MCF 10A (cell line): ENCODE measurements around the gene YLPM1. TPM values are rescaled to one million over a fixed set of nuclear protein-coding genes. Genes with fewer than 3 reads are reported as not detected.

Experiments used
- BruUV-seq: library from RNA; stranded (reverse); fragments of 400-500 nt; replicated peaks from 2 replicates; lab custom pipeline; 2021; lab: Mats Ljungman, UMichigan
- CTCF ChIA-PET: fragments of 300-600 bp; sonication (Branson Sonifier 250); formaldehyde crosslinking; extraction: SDS; loops from one replicate; lab custom pipeline; 2021; ENCODE audit warnings: antibody characterized with exemption, inconsistent platforms; lab: Yijun Ruan, JAX
- POLR2A ChIA-PET: fragments of 300-600, 350-650 bp; sonication (Branson Sonifier 250); formaldehyde crosslinking; extraction: SDS; loops from one replicate; lab custom pipeline; 2020; ENCODE audit warnings: antibody characterized with exemption, inconsistent platforms; lab: Yijun Ruan, JAX
- DNase-seq: peaks from one replicate; pipeline ENCODE4 v3.0.0-alpha.2; 2018; ENCODE audit not compliant: unreplicated experiment
- H3K27ac Mint-ChIP-seq: one replicate; pipeline ENCODE4 v1.8.0; 2022; ENCODE audit warnings: mild to moderate bottlenecking, low read depth, mixed read lengths; ENCODE audit not compliant: unreplicated experiment
- H3K27me3 Mint-ChIP-seq: one replicate; pipeline ENCODE4 v1.8.0; 2022; ENCODE audit warnings: mixed read lengths; ENCODE audit not compliant: insufficient read depth, unreplicated experiment
- H3K36me3 Mint-ChIP-seq: one replicate; pipeline ENCODE4 v1.8.0; 2022; ENCODE audit warnings: mild to moderate bottlenecking, moderate library complexity, mixed read lengths; ENCODE audit not compliant: insufficient read depth, unreplicated experiment
- H3K4me1 Mint-ChIP-seq: one replicate; pipeline ENCODE4 v1.8.0; 2022; ENCODE audit warnings: mixed read lengths; ENCODE audit not compliant: insufficient read depth, unreplicated experiment
- H3K4me3 Mint-ChIP-seq: one replicate; pipeline ENCODE4 v1.8.0; 2022; ENCODE audit warnings: mild to moderate bottlenecking, moderate library complexity, mixed read lengths; ENCODE audit not compliant: unreplicated experiment
- H3K9me3 Mint-ChIP-seq: one replicate; pipeline ENCODE4 v1.8.0; 2022; ENCODE audit warnings: mixed read lengths; ENCODE audit not compliant: unreplicated experiment
- intact Hi-C: fragments of 100-400 bp; cut with micrococcal nuclease; formaldehyde crosslinking; loops from 2 replicates; pipeline ENCODE4 v1.14.1; 2022
- total RNA-seq: library from RNA; stranded (reverse); gene quantifications from 2 replicates; pipeline ENCODE4 v1.2.3, GENCODE V29; 2022
- TF ChIP-seq, protein P1 (sequence below): fragments of 200-600 bp; IDR thresholded peaks from one replicate; pipeline ENCODE4 v1.8.0; 2022; ENCODE audit warnings: antibody characterized with exemption, mild to moderate bottlenecking; ENCODE audit not compliant: unreplicated experiment

The YLPM1 gene
- total RNA-seq, 1 experiment from 2014 or later = 40.5 TPM

DNA sequence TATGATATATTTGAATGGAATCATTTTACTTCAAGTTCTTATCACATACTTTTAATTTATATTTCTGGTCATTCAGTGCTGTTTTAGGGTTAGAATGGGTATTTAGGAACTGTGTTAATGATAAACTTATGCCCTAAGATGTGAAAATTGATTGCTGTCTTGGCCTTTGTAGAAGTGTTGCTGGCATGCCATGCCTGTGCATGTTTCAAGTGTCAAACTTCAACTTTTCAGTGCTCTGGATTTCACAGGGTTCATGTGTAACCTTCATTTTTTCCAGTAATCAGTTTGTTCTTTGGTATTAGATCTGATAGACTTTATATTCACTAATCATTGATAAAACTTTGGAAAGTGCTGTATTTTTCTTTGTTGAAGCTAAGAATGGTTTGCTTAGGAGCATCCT is 36.6 kb downstream of the YLPM1 start:
- ChIA-PET POLR2A (no interaction called here), CTCF (interaction anchor here (1.2 kb wide), 1 partner anchor 232 kb away, joined by 3 read pairs; no protein-coding TSS in a partner anchor)
- Mint-ChIP-seq H3K4me1 (peaks cover 18% of the 10 kb centered on the region), H3K9me3 (no peaks in the 10 kb centered on the region), H3K4me3 (no peak overlapping the region), H3K36me3 (peaks cover 73% of the 10 kb centered on the region), H3K27ac (no peak overlapping the region), H3K27me3 (no peaks in the 10 kb centered on the region)
- TF ChIP-seq, protein P1, sequence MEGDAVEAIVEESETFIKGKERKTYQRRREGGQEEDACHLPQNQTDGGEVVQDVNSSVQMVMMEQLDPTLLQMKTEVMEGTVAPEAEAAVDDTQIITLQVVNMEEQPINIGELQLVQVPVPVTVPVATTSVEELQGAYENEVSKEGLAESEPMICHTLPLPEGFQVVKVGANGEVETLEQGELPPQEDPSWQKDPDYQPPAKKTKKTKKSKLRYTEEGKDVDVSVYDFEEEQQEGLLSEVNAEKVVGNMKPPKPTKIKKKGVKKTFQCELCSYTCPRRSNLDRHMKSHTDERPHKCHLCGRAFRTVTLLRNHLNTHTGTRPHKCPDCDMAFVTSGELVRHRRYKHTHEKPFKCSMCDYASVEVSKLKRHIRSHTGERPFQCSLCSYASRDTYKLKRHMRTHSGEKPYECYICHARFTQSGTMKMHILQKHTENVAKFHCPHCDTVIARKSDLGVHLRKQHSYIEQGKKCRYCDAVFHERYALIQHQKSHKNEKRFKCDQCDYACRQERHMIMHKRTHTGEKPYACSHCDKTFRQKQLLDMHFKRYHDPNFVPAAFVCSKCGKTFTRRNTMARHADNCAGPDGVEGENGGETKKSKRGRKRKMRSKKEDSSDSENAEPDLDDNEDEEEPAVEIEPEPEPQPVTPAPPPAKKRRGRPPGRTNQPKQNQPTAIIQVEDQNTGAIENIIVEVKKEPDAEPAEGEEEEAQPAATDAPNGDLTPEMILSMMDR = no peak
- intact Hi-C loops = no loop called here
- BruUV-seq = no TSS peak
- DNase-seq = no peak

DNA sequence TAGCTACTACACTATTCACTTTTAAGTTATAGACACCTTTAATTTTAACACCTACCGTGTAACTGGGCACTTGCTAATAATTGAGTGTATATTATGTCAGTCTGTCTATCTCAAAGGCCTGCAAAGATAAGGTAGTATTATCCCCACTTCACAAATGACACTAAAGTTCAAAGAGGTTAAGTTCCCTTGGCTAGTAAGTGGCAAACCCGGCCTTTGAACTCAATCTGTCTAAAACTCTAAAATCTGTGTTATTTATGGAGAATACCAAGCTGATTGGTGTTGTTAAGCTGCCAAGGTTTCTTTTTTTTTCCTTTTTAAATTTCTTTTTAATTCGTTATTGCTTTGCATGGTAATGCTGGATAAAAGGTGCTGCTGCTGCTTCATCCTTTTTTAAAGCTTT is 37.7 kb downstream of the YLPM1 start:
- Mint-ChIP-seq H3K27me3 (no peaks in the 10 kb centered on the region), H3K27ac (no peak overlapping the region), H3K4me3 (no peak overlapping the region), H3K36me3 (peaks cover 83% of the 10 kb centered on the region), H3K4me1 (peaks cover 10% of the 10 kb centered on the region), H3K9me3 (no peaks in the 10 kb centered on the region)
- intact Hi-C loops = no loop called here
- ChIA-PET CTCF (interaction anchor here (0.7 to 1.2 kb wide), 2 partner anchors 189 to 233 kb away, joined by 3 read pairs; partner anchors contain the start of gene LTBP2), POLR2A (interaction anchor here (1.2 kb wide), 1 partner anchor 28 kb away, joined by 3 read pairs; no protein-coding TSS in a partner anchor)
- no TSS peak for BruUV-seq
- TF ChIP-seq, protein P1 = no peak
- no peak for DNase-seq

DNA sequence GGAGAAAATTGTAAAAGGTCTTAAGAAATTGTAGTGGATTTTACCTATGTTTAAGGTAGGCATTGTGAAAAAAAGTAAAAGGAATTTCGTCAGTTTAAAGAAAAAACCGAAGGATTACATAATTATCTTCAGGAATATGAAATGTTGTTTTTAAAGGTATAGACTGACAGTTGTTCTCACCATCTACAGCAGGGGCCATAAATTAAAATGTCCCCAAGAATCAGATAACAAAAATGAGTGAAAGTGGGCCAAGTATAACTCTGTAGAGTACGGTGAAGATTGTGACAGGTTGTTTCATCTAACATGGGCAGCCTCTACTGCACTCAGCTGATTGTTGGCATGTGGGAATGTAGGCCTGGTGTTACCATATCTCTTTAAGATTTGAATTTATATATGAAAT is 38.3 kb downstream of the YLPM1 start:
- no peak overlapping the region for H3K27ac Mint-ChIP-seq
- POLR2A ChIA-PET = interaction anchor here (0.6 to 1.2 kb wide), 2 partner anchors 29 to 53 kb away, joined by 3 read pairs; no protein-coding TSS in a partner anchor
- no TSS peak for BruUV-seq
- no peaks in the 10 kb centered on the region for H3K9me3 Mint-ChIP-seq
- DNase-seq = no peak
- no peaks in the 10 kb centered on the region for H3K27me3 Mint-ChIP-seq
- H3K36me3 Mint-ChIP-seq = peaks cover 81% of the 10 kb centered on the region
- TF ChIP-seq, protein P1 = no peak
- CTCF ChIA-PET = interaction anchor here (0.6 to 1.1 kb wide), 3 partner anchors 189 to 250 kb away, joined by 3 to 6 read pairs (median 3); partner anchors contain the start of gene LTBP2
- no peak overlapping the region for H3K4me3 Mint-ChIP-seq
- intact Hi-C loops = no loop called here
- peaks cover 6% of the 10 kb centered on the region for H3K4me1 Mint-ChIP-seq

DNA sequence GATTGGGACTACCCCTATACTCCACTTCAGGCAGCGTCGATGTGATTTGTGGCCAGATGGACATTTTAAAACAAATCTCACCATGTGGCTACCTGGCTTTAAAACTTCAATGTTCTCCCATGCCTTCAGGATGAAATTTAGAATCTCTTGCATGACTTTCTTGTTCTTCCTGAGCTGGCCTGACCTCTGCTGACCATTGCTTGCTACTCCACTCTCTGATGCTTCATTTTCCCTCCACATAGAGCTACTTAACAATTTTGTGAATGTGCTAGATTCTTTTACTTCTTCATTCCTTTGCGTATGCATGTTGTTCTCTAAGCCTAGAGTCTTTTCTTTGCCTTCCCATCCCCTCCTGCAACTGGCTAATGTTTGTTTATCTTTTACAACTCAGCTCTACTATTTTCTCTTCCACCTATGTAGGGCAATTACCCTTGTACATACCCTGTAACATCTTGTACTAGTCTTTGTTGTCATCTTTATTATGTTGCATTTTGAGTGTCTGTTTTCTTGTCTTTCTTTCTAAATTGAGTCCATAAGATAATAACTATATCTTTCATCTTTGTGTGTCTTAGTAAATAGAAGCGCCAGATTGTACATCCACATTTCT is 41.2 kb downstream of the YLPM1 start:
- TF ChIP-seq, protein P1 = peak; percentile 75
- intact Hi-C loops = loop anchor here (1.0 kb wide), 3 partner anchors 195 to 442 kb away; no protein-coding TSS in a partner anchor
- no peak overlapping the region for H3K4me3 Mint-ChIP-seq
- no peak overlapping the region for H3K27ac Mint-ChIP-seq
- no peaks in the 10 kb centered on the region for H3K4me1 Mint-ChIP-seq
- H3K36me3 Mint-ChIP-seq = peaks cover 76% of the 10 kb centered on the region
- BruUV-seq = no TSS peak
- H3K27me3 Mint-ChIP-seq = no peaks in the 10 kb centered on the region
- ChIA-PET POLR2A (interaction anchor here (0.9 kb wide), 1 partner anchor 188 kb away, joined by 3 read pairs; no protein-coding TSS in a partner anchor), CTCF (interaction anchor here (0.6 to 1.5 kb wide), 10 partner anchors 8 to 459 kb away, joined by 3 to 8 read pairs (median 4); partner anchors contain the start of gene LTBP2)
- DNase-seq = peak; percentile 59
- H3K9me3 Mint-ChIP-seq = no peaks in the 10 kb centered on the region
